Epithelial cell of proximal tubule (primary cell): ENCODE data around the gene HCRTR1. TPM values are rescaled to one million over a fixed set of nuclear protein-coding genes. Genes with fewer than 3 reads are reported as not detected.

Source experiments
- DNase-seq: peaks from one replicate; pipeline ENCODE4 v3.0.0-alpha.2; 2011; ENCODE audit warnings: low read depth
- H3K4me3 ChIP-seq: 2 replicates; pipeline ENCODE4 v1.5.1; 2011; ENCODE audit warnings: low read depth, mild to moderate bottlenecking, low read length
- total RNA-seq: library from RNA; depleted of rRNA; stranded (reverse); fragments of >200 nt; gene quantifications from 2 replicates; pipeline ENCODE4 v1.2.3, GENCODE V29; 2015
- TF ChIP-seq, protein P1 (sequence below): conservative IDR thresholded peaks from 2 replicates; pipeline ENCODE4 v1.5.1; 2012; ENCODE audit warnings: low read depth, mild to moderate bottlenecking, low read length

The HCRTR1 gene
- total RNA-seq, 1 donor from 2014 or later = not detected

DNA sequence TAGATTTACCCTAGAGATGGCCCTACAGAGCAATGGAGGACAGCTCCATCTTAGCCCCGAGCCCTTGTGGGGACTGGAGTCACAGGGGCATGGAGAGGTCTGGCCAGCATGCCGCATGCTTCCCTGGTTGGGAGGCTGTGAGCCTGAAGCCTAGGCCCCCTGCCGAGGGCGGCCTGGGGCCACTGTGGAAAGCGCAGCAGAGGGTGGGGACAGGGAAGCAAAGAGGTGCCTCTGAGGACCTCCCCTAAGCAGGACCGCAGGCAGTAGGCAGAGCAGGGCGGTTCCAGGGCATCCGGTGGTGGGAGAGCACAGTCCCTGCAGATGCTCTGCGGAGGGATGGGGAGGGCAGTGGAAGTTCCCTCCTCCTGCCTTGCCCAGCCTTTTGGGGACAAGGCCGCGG, 53.7 kb downstream of the HCRTR1 start:
- no peak for DNase-seq
- TF ChIP-seq, protein P1, sequence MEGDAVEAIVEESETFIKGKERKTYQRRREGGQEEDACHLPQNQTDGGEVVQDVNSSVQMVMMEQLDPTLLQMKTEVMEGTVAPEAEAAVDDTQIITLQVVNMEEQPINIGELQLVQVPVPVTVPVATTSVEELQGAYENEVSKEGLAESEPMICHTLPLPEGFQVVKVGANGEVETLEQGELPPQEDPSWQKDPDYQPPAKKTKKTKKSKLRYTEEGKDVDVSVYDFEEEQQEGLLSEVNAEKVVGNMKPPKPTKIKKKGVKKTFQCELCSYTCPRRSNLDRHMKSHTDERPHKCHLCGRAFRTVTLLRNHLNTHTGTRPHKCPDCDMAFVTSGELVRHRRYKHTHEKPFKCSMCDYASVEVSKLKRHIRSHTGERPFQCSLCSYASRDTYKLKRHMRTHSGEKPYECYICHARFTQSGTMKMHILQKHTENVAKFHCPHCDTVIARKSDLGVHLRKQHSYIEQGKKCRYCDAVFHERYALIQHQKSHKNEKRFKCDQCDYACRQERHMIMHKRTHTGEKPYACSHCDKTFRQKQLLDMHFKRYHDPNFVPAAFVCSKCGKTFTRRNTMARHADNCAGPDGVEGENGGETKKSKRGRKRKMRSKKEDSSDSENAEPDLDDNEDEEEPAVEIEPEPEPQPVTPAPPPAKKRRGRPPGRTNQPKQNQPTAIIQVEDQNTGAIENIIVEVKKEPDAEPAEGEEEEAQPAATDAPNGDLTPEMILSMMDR = no peak
- no peak overlapping the region for H3K4me3 ChIP-seq

DNA sequence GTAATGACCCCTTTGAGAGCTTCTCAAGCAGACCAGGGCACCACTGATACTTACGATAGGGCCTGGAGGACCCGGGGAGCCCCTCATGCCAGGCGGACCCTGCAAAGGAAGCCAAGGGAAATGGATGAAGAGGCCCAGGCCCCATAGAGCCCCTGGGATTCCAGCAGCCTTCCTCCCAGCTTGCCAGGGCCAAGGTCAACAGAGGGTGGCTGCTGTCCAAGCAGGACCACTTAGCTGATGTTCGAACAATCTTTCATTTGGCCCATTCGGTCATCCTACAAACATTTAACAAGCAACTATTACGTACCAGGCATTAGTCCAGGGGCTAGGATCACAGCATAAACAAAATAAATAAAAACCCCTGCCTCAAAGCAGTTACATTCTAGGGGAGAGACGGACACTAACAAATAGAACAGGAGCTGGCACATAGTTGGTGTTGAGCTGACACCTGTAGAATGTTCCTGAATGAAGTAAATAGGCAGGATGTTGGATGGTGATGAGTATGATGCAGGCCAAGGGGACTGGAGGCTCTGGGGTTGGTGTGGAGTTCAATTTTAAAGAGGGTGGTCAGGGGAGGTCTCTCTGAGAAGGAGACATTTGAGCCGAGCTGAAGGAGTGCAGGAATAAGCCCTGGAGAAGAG, 54.2 kb downstream of the HCRTR1 start:
- DNase-seq = no peak
- TF ChIP-seq, protein P1 = no peak
- H3K4me3 ChIP-seq = no peak overlapping the region

DNA sequence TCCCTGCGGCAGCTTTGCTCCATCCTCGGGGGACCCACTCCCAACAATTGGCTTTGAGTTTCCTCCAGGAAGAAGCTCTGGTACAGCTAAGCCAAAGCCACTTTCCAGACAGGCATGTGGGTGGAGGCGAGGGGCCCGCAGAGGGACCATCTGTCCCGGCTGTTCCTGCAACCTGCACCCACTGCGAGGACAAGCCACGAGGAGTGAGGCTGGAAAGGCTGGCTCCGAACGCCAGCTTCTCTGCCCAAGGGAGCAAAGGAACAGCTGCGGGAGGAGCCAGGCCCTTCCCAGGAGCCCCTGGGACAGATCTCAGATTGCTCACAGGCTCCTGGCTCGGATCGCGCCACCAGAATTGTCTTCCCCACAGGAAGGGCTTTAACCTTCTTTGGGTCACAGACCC, 55.5 kb downstream of the HCRTR1 start:
- TF ChIP-seq, protein P1 = no peak
- DNase-seq = no peak
- no peak overlapping the region for H3K4me3 ChIP-seq

DNA sequence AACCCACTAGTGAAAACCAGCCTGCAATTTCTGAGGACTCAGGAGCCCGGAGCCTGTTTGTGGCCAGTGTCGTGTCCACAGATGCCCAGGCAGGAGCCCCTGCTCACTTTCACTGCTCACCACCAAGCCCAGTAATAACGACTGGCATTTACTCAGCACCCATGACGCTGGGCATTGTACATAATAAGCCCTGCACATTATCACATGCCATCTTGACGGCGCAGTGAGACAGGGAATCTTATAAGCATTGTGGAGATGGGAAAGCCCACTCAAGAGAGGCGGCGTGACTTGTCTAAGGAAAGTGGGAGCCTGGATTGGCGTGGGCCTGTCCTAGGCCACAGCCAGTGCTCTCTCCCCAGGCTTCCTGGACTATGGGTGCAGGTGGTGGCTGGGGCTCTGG, 55.9 kb downstream of the HCRTR1 start:
- H3K4me3 ChIP-seq = no peak overlapping the region
- TF ChIP-seq, protein P1 = no peak
- DNase-seq = no peak

DNA sequence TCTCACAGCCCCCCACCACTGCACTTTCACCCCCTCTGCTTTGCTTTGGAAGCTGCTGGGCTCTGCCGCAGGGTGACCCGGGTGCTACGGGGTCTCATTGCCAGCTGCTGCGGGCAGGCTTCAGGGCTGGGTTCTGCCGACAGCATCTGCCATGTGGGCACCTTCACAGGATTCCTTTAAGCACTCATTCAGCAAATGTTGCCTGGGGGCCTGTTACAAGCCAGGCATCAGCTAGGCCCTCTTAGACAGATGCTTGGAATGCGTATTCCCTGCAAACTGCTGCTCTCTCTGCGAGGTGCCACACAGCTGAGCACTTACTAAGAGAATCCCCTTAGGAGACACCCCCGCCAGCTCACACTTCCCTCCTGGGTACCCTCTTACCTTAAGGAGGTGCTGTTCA, 57.1 kb downstream of the HCRTR1 start:
- H3K4me3 ChIP-seq = no peak overlapping the region
- TF ChIP-seq, protein P1 = no peak
- no peak for DNase-seq

DNA sequence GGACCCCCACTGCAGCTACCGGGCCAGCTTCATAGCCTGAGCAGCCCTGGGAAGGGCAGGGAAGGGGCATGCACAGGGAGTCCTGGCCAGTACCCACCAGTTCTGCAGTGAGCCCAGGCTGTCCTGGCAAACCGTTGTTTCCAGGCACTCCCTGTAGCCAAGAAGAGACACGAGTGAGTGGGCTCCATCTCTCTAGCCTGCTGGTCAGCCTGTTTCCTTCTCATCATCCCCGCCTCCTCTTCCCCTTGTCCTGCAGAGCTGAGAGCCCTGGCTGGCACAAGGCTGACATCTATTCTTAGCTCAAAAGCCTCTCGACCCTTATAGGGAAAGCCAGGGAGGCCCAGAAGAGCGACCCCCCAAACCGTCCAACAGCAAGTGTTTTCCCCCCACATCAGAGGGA, 57.7 kb downstream of the HCRTR1 start:
- no peak for DNase-seq
- no peak overlapping the region for H3K4me3 ChIP-seq
- TF ChIP-seq, protein P1 = no peak

DNA sequence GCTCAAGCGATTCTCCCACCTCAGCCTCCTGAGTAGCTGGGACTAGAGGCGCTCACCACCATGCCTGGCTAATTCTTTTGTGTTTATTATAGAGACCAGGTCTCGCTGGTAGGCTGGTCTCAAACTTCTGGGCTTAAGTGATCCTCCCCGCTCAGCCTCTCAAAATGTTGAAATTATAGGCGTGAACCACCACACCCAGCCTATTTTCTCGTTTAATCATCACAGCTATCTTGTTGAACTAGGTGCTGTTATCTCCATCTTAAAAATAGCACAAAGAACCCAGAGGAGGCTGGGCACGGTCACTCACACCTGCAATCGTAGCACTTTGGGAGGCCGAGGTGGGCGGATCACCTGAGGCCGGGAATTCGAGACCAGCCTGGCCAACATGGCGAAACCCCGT, 58.3 kb downstream of the HCRTR1 start:
- no peak for DNase-seq
- TF ChIP-seq, protein P1 = no peak
- H3K4me3 ChIP-seq = no peak overlapping the region

Other genes starting within 250 kb of the HCRTR1 start
- 10.2 and 21.7 TPM in 2 replicates for gene FABP3, start 244.6 kb upstream of the HCRTR1 start, total RNA-seq
- 45.8 and 56.3 TPM in 2 replicates for gene SERINC2, start 204.5 kb upstream of the HCRTR1 start, total RNA-seq
- 215 and 230 TPM in 2 replicates for gene TINAGL1, start 41.2 kb upstream of the HCRTR1 start, total RNA-seq
- gene PEF1, start 27.2 kb downstream of the HCRTR1 start, total RNA-seq = 71.7 and 116 TPM in 2 replicates
- 5.2 and 5.3 TPM in 2 replicates for gene COL16A1, start 86.3 kb downstream of the HCRTR1 start, total RNA-seq
- gene ADGRB2, start 146.7 kb downstream of the HCRTR1 start, total RNA-seq = 0.65 and 1.2 TPM in 2 replicates
- gene SPOCD1, start 198.3 kb downstream of the HCRTR1 start, total RNA-seq = 9.4 and 18.4 TPM in 2 replicates